Fibroblast of peridontal ligament (primary cell): ENCODE measurements around the gene ARHGAP45.

Source experiments
- DNase-seq: peaks from one replicate; pipeline ENCODE4 v3.0.0-alpha.2; 2010; ENCODE audit errors: extremely low read depth

ARHGAP45 gene

GRCh38 chr19:1070931-1071791, 4.2 kb downstream of the ARHGAP45 start:
- DNase-seq: no peak

DNA sequence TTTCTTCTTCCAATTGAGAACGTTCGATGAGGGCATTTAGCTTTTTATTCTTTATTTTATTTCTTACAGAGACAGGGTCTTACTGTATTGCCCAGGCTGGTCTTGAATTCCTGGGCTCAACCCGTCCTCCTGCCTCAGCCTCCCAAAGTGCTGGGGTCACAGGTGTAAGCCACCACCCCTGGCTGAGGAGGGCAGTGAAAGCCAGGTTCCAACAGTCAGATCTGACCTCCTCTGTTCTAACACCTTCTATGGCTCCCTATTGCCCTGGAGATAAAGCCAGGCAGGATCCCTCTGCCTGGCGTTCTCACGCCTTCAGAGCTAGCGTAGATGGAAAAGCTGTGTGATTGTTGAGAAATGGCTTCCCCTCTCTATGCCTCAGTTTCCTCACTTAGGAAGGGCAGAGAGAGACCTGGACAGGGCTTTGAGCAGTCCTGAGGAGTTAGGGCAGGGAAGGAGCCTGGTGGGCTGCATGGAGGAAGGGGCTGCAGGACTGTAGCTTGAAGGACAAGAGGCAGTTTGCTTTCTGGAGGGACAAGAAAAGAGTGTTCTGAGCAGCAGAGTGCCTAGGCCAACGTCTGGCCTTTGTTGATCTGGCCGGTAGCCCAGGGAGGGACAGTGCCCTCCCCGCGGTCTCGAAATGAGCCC, 5.5 kb downstream of the ARHGAP45 start:
- DNase-seq: no peak

GRCh38 chr19:1073063-1073955, 6.3 kb downstream of the ARHGAP45 start:
- DNase-seq: no peak

- no peak for DNase-seq
Observed at GRCh38 chr19:1073956-1074517, 7.1 kb downstream of the ARHGAP45 start.

DNA sequence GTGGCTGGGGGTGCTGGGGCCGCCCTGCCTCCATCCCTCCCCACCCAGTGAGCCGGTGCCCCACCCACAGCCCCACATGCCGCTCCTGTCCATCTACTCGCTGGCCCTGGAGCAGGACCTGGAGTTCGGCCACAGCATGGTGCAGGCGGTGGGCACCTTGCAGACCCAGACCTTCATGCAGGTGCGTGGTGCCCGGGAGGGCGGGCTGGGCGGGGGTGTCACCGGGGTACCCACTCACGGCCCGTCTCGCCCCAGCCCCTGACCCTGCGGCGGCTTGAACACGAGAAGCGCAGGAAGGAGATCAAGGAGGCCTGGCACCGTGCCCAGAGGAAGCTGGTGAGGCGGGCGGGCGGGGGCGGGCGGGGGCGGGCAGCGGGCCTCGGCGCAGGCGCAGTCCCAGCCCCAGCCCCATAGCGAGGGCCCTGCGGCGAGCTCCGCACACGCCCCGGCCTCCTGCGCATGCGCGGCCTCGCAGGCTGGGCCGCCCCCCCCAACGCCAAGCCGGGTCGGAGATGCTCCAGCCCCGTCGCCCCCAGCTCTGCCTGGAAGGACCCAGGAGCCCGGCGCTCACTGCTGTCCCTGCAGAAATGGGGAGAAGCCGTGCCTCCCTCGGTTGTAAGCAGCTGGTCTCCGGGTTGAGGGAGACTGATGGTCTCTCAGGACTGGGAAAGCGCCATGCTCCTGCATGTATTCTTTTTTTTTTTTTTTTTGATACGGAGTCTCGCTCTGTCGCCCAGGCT, 7.7 kb downstream of the ARHGAP45 start:
- no peak for DNase-seq

DNA sequence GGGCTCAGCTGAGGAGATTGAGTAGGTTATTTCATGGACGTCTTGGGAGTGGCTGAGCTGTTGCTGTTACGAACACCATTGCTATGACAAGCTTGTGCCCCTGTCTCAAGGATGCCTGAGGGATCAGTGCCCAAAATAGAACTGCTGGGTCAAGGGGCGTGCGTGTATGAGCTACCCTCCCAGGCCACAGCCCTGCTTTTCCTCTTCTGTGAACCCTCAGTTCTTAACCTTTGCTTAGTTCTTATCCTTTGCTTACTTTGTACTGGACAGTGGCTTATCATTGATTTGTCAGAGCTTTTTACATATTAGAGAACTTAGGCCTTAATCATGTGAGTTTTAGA, 9.0 kb downstream of the ARHGAP45 start:
- no peak for DNase-seq

- DNase-seq: peak; percentile 36
Observed at GRCh38 chr19:1076951-1077350, 10.0 kb downstream of the ARHGAP45 start.

- no peak for DNase-seq
Observed at GRCh38 chr19:1079566-1080111, 12.7 kb downstream of the ARHGAP45 start.

DNA sequence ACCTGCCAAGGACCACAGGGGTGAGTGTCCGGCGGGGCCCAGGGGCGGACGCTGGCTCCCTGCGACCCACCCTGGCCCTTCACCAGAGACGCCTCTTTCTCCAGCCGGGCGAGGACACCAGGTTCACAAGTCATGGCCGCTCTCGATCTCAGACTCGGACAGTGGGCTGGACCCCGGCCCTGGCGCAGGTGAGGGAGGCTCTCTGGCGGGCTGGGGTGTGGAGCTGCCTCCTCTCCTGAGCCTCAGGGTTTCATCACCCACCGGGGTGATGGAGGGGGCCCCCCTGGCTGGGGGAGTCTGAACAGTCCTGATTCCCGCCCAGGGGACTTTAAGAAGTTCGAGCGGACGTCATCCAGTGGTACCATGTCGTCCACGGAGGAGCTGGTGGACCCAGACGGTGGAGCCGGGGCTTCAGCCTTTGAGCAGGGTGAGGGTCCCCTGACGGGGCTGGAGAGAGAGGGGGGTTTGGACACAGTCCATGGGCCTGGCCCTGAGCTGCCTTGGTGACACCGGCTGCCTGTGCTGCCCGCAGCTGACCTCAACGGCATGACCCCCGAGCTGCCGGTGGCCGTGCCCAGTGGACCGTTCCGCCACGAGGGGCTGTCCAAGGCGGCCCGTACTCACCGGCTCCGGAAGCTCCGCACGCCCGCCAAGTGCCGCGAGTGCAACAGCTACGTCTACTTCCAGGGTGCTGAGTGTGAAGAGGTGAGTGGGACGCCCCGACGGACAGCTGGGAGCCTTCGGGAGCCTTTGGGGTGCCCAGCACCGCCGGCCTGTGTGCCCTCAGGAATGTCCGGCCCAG, 13.6 kb downstream of the ARHGAP45 start:
- no peak for DNase-seq

- DNase-seq: no peak
Observed at GRCh38 chr19:1081301-1082164, 14.6 kb downstream of the ARHGAP45 start.

DNA sequence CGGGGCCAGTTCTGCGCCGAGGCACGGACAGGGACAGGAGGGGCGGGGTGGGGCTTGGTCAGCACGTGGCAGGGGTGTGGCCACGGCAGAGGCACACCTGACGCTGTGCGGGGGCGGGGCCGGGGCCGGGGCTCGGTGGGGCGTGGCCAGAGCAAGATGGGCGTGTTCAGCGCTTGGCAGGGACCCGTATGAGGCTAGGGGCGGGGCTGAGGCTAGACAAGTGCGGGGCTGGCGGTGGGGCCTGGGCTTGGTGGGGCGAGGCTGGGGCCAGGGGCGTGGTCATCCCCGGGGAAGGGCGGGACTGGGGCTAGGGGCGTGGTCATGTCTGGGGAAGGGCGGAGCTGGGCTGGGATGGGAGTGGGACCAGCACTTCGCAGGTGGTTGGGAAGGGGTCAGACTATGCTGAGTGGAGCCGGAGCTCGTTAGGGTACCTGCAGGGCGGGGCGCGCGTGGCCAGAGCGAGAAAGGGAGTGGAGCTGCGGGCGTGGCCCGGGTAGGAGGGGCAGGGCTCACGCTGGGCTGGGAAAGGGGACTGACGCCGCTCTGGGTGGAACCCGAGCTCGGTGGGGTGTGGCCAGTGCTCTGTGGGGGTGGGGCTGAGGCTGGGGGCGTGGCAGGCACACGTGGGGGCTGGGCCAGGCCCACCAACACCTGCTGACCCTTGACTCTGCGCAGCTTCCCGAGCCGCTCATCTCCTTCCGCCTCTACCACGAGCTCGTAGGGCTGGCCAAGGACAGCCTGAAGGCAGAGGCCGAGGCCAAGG, 15.4 kb downstream of the ARHGAP45 start:
- no peak for DNase-seq

- DNase-seq: no peak
Observed at GRCh38 chr19:1082928-1083816, 16.2 kb downstream of the ARHGAP45 start.

DNA sequence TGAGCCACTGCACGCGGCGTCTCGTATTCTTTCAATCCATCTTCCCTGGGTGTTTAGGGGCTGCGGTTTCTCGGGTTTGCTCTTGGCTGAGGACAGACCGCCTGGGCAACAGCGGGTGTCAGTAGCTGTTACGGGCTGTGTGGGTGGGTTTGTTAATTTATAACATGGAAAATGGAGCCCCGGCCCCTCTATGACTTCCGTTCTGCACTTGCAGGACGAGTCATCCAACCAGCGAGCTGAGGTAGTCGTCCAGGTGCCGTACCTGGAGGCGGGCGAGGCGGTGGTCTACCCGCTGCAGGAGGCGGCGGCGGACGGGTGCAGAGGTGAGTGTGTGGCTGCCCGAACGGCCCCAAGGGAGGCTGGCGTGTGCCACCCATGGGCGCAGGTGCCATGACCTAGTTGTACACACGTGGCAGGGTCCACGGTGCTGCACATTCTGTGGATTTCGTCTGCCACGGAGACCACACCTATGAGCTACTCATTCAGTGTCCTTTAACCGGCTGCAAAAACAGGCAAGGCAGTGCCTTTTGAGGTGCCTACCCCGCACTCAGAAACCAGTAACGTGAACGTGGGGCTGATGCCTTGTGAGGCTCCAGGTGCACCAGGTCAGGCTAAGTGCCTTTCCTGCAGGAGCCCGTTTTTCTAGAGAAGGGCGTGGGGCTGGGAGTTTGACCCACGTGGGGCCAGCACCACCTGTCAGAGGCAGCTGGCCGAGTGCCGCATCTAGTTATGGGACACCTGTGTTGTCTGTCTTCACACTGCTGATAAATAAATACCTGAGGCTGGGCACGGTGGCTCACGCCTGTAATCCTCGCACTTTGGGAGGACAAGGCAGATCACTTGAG, 17.3 kb downstream of the ARHGAP45 start:
- no peak for DNase-seq

DNA sequence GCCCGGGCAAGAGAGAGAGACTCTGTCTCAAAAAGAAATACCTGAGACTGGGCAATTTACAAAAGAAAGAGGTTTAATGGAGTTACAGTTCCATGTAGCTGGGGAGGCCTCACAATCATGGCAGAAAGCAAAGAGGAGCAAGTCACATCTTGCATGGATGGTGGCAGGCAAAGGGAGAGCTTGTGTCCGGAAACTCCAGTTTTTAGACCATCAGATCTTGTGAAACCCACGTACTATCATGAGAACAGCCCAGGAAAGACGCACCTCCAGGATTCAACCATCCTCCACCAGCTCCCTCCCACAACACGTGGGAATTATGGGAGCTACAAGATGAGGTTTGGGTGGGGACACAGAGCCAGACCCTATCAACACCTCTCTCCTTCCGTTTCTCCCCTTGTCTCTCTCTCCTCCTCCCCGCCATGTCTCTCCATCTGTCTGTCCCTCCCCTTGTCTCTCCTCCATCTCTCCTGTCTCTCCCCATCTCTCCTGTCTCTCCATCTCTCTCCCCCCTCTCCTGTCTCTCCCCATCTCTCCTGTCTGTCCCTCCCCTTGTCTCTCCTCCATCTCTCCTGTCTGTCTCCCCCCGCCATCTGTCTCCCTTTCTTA, 18.2 kb downstream of the ARHGAP45 start:
- DNase-seq: no peak

- no peak for DNase-seq
Observed at GRCh38 chr19:1085676-1086442, 18.9 kb downstream of the ARHGAP45 start.
